ENCODE data around the gene ZC3H18. TPM values are rescaled to one million over a fixed set of nuclear protein-coding genes. Genes with fewer than 3 reads are reported as not detected.

ZC3H18 gene
- total RNA-seq, 1 experiment from 2014 or later, result 11.8 TPM

DNA sequence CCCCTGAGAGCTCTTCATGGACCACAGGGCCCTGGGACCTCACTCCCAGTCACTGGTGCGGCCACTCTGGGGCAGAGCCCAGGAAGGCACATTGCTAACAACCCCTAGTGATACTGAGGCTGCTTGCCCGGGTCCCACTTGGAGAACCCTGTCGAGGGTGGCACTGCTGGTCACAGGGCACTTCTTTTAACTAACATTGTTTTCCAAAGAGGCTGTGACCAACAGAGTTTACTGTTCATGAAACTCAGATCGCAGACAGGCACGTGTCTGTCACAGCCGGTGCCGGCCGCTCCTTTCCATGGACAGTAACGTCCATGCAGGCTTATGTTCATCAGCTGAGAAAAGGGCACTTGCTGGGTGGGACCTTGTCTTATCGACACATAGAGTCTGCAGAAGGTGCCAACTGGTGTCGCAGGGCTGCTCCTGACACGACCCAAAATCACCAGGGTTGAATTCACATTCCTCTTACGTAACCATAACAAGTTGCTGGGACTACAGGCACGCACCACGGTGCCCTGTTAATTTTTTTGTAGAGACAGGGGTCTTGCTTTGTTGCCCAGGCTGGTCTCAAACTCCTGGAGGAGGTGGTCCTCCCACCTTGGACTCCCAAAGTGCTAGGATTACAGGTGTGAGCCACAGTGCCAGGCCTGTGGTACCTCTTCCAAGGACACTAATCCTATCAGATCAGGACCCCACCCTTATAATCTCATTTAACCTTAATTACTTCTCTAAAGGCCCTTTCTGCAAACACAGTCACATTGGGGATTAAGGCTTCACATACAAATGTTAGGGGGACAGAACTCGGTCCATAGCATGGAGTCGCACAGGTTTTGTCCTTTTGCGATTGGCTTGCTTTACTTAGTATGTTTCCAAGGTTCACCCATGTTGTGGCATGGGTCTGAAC lies 1.2 kb upstream of the ZC3H18 start:
- H4K20me1 ChIP-seq (ENCODE audit: low read length), result peaks cover 15% of the 10 kb centered on the region
- H3K27ac ChIP-seq (ENCODE audit: low read length), result no peak overlapping the region
- no peaks in the 10 kb centered on the region for H3K27me3 ChIP-seq (ENCODE audit: low read length)
- peaks cover 15% of the 10 kb centered on the region for H3K4me1 ChIP-seq (ENCODE audit: insufficient read depth, low read length)
- BruUV-seq (replicated peaks), result no TSS peak
- peak overlapping the region; percentile 98 for H3K4me2 ChIP-seq (ENCODE audit: low read length)
- H3K9me3 ChIP-seq (ENCODE audit: low read length), result no peaks in the 10 kb centered on the region
- peaks cover 40% of the 10 kb centered on the region for H3K79me2 ChIP-seq (ENCODE audit: low read length)
- DNase-seq (no peak), ATAC-seq (no peak)
- no peaks in the 10 kb centered on the region for H3F3A ChIP-seq (ENCODE audit: low read length, unreplicated experiment)
- peak overlapping the region; percentile 88 for H3K9ac ChIP-seq (ENCODE audit: low read length)
- CTCF ChIA-PET, result no interaction called here
- peak overlapping the region; percentile 89 for H2AFZ ChIP-seq (ENCODE audit: low read length)
- POLR2A ChIA-PET (ENCODE audit: unreplicated experiment), result no interaction called here
- TF ChIP-seq, protein P1, sequence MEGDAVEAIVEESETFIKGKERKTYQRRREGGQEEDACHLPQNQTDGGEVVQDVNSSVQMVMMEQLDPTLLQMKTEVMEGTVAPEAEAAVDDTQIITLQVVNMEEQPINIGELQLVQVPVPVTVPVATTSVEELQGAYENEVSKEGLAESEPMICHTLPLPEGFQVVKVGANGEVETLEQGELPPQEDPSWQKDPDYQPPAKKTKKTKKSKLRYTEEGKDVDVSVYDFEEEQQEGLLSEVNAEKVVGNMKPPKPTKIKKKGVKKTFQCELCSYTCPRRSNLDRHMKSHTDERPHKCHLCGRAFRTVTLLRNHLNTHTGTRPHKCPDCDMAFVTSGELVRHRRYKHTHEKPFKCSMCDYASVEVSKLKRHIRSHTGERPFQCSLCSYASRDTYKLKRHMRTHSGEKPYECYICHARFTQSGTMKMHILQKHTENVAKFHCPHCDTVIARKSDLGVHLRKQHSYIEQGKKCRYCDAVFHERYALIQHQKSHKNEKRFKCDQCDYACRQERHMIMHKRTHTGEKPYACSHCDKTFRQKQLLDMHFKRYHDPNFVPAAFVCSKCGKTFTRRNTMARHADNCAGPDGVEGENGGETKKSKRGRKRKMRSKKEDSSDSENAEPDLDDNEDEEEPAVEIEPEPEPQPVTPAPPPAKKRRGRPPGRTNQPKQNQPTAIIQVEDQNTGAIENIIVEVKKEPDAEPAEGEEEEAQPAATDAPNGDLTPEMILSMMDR (conservative IDR thresholded peaks at IDR 0.05; ENCODE audit: low read depth, low read length), result no peak
- no peak for TF ChIP-seq EZH2 (IDR thresholded peaks at IDR 0.05; ENCODE audit: low read length, unreplicated experiment)
- TF ChIP-seq EZH2phosphoT487 (IDR thresholded peaks at IDR 0.05; ENCODE audit: borderline replicate concordance, low read length), result no peak
- no peaks in the 10 kb centered on the region for H3K9me2 ChIP-seq (replicated peaks; ENCODE audit: low read length)
- intact Hi-C loops (cut with micrococcal nuclease), result no loop called here
- peak overlapping the region; percentile 76 for H3K4me3 ChIP-seq (ENCODE audit: low read length)
- H3K36me3 ChIP-seq (ENCODE audit: low read depth, low read length), result peaks cover 7% of the 10 kb centered on the region; the same call in 1 of the 2 replicates

DNA sequence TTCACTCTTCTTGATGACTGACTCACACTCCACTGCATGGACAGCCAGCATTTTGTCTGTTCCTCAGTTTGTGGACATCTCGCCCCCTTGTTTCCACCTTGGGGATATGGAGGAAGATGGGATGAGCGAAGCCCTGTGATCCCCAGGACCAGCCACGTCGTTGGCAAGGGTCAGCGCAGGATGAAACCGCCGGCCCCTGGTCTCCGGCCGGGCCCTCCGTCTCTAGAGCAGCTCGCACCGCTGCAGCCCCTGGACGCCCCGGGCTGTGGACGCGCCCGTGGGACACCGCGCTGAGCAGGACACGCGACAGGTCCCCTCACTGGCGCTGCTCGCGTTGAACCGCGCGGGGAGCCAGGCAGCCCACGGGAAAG lies 604 bp upstream of the ZC3H18 start:
- intact Hi-C loops (cut with micrococcal nuclease), result no loop called here
- ChIA-PET CTCF (interaction anchor here (0.7 kb wide), 1 partner anchor 804 kb away, joined by 9 read pairs; the partner anchor contains the start of gene KLHDC4), POLR2A (ENCODE audit: unreplicated experiment) (interaction anchor here (0.5 to 0.6 kb wide), 3 partner anchors 9 to 21 kb away, joined by 3 to 14 read pairs (median 8); no protein-coding TSS in a partner anchor)
- BruUV-seq (replicated peaks), result TSS peak; percentile 77
- Histone ChIP-seq H3K79me2 (ENCODE audit: low read length) (peaks cover 43% of the 10 kb centered on the region), H4K20me1 (ENCODE audit: low read length) (peaks cover 15% of the 10 kb centered on the region), H3K9me2 (replicated peaks; ENCODE audit: low read length) (no peaks in the 10 kb centered on the region), H3K4me2 (ENCODE audit: low read length) (peak overlapping the region; percentile 98), H3K36me3 (ENCODE audit: low read depth, low read length) (peaks cover 7% of the 10 kb centered on the region; the same call in 1 of the 2 replicates), H3K27ac (ENCODE audit: low read length) (no peak overlapping the region), H3K4me1 (ENCODE audit: insufficient read depth, low read length) (peaks cover 15% of the 10 kb centered on the region), H3K4me3 (ENCODE audit: low read length) (peak overlapping the region; percentile 76), H3F3A (ENCODE audit: low read length, unreplicated experiment) (no peaks in the 10 kb centered on the region), H3K27me3 (ENCODE audit: low read length) (no peaks in the 10 kb centered on the region), H3K9me3 (ENCODE audit: low read length) (no peaks in the 10 kb centered on the region), H2AFZ (ENCODE audit: low read length) (peak overlapping the region; percentile 89), H3K9ac (ENCODE audit: low read length) (peak overlapping the region; percentile 88)
- ATAC-seq, result peak; percentile 17
- DNase-seq, result no peak
- TF ChIP-seq EZH2 (IDR thresholded peaks at IDR 0.05; ENCODE audit: low read length, unreplicated experiment), result no peak

DNA sequence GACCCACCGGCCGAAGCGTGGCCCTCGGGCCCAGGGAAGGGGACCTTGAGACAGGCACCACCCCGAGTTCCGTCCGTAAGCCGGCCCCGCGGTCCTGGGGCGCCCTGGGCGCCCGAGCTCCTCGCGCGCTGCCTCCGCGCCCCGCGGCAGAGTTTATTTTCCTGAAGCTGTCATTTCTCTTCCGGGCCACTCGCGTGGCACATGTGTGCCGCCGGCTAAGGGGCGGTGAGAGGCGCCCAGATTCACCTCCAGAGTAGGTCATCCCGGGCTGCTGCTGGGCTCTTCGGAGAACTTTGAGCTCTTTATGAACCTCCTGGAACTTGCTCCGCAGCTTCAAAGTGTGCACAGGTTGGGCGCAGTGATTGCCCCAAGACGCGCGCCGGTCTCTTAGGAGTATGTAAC lies 489 bp downstream of the ZC3H18 start:
- Histone ChIP-seq H3K79me2 (ENCODE audit: low read length) (peaks cover 43% of the 10 kb centered on the region), H3K36me3 (ENCODE audit: low read depth, low read length) (peaks cover 7% of the 10 kb centered on the region; the same call in 1 of the 2 replicates), H3K4me3 (ENCODE audit: low read length) (peak overlapping the region; percentile 76), H3K27ac (ENCODE audit: low read length) (no peak overlapping the region), H3F3A (ENCODE audit: low read length, unreplicated experiment) (no peaks in the 10 kb centered on the region), H3K9me3 (ENCODE audit: low read length) (no peaks in the 10 kb centered on the region), H2AFZ (ENCODE audit: low read length) (no peak overlapping the region), H3K9ac (ENCODE audit: low read length) (peak overlapping the region; percentile 79), H3K4me1 (ENCODE audit: insufficient read depth, low read length) (peaks cover 15% of the 10 kb centered on the region), H3K9me2 (replicated peaks; ENCODE audit: low read length) (no peaks in the 10 kb centered on the region), H3K4me2 (ENCODE audit: low read length) (peak overlapping the region; percentile 84), H3K27me3 (ENCODE audit: low read length) (no peaks in the 10 kb centered on the region), H4K20me1 (ENCODE audit: low read length) (peaks cover 15% of the 10 kb centered on the region)
- ChIA-PET POLR2A (ENCODE audit: unreplicated experiment) (interaction anchor here (0.6 to 0.7 kb wide), 2 partner anchors 36 to 58 kb away, joined by 4 to 7 read pairs; no protein-coding TSS in a partner anchor), CTCF (no interaction called here)
- ATAC-seq (peak; percentile 42), DNase-seq (no peak)
- intact Hi-C loops (cut with micrococcal nuclease), result no loop called here
- no peak for TF ChIP-seq EZH2 (IDR thresholded peaks at IDR 0.05; ENCODE audit: low read length, unreplicated experiment)
- TF ChIP-seq, protein P1 (conservative IDR thresholded peaks at IDR 0.05; ENCODE audit: low read depth, low read length), result no peak
- no peak for TF ChIP-seq EZH2phosphoT487 (IDR thresholded peaks at IDR 0.05; ENCODE audit: borderline replicate concordance, low read length)
- no TSS peak for BruUV-seq (replicated peaks)
